ENCODE results near the gene TRPT1. TPM values are rescaled to one million over a fixed set of nuclear protein-coding genes. Genes with fewer than 3 reads are reported as not detected.

Gene TRPT1
- total and polyA plus RNA-seq, 2 donors from 2014 or later = 39.2 to 103 TPM

GRCh38 chr11:64267207-64267945 lies 41.4 kb upstream of the TRPT1 start:
- Histone ChIP-seq H3K9ac (ENCODE audit: low read length in 3 of 3) (no peak overlapping the region), H3K36me3 (ENCODE audit: control insufficient read depth in 2 of 3, insufficient read depth in 3 of 3, low read length in 3 of 3) (peaks cover 0 to 4% (median 0%) of the 10 kb centered on the region in 3 donors), H3K9me3 (ENCODE audit: control insufficient read depth in 2 of 3, insufficient read depth in 1 of 3, low read length in 3 of 3) (no peaks in the 10 kb centered on the region), H3K4me1 (ENCODE audit: control insufficient read depth in 2 of 3, insufficient read depth in 2 of 3, low read depth in 1 of 3, low read length in 3 of 3) (peaks cover 0 to 18% (median 9%) of the 10 kb centered on the region in 3 donors), H3K4me3 (ENCODE audit: low read length in 3 of 3) (no peak overlapping the region), H3K27me3 (ENCODE audit: control insufficient read depth, insufficient read depth, low read length) (no peaks in the 10 kb centered on the region), H3K27ac (ENCODE audit: low read depth in 2 of 2, low read length in 2 of 2) (peak overlapping the region; percentile 82 to 91)
- TF ChIP-seq, protein P1, sequence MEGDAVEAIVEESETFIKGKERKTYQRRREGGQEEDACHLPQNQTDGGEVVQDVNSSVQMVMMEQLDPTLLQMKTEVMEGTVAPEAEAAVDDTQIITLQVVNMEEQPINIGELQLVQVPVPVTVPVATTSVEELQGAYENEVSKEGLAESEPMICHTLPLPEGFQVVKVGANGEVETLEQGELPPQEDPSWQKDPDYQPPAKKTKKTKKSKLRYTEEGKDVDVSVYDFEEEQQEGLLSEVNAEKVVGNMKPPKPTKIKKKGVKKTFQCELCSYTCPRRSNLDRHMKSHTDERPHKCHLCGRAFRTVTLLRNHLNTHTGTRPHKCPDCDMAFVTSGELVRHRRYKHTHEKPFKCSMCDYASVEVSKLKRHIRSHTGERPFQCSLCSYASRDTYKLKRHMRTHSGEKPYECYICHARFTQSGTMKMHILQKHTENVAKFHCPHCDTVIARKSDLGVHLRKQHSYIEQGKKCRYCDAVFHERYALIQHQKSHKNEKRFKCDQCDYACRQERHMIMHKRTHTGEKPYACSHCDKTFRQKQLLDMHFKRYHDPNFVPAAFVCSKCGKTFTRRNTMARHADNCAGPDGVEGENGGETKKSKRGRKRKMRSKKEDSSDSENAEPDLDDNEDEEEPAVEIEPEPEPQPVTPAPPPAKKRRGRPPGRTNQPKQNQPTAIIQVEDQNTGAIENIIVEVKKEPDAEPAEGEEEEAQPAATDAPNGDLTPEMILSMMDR (IDR thresholded peaks at IDR 0.05; ENCODE audit: borderline replicate concordance, extremely low read depth, insufficient read depth) = no peak
- DNase-seq (peak in 1 of 5 donors; percentile 62), FAIRE-seq (no peak)
- intact Hi-C loops (cut with DNase I) = no loop called here

- intact Hi-C loops (cut with DNase I) = no loop called here
Observed at GRCh38 chr11:64266339-64266738, 40.4 kb upstream of the TRPT1 start.

GRCh38 chr11:64265176-64266160 lies 39.5 kb upstream of the TRPT1 start:
- no peak overlapping the region for H3K9ac ChIP-seq (ENCODE audit: low read length in 3 of 3)
- H3K27ac ChIP-seq (ENCODE audit: low read depth in 2 of 2, low read length in 2 of 2) = no peak overlapping the region
- H3K4me1 ChIP-seq (ENCODE audit: control insufficient read depth in 2 of 3, insufficient read depth in 2 of 3, low read depth in 1 of 3, low read length in 3 of 3) = peaks cover 0 to 14% (median 9%) of the 10 kb centered on the region in 3 donors
- FAIRE-seq (no peak), DNase-seq (peak in 1 of 5 donors; percentile 66)
- H3K4me3 ChIP-seq (ENCODE audit: low read length in 3 of 3) = no peak overlapping the region
- H3K36me3 ChIP-seq (ENCODE audit: control insufficient read depth in 2 of 3, insufficient read depth in 3 of 3, low read length in 3 of 3) = peaks cover 0 to 4% (median 0%) of the 10 kb centered on the region in 3 donors
- intact Hi-C loops (cut with DNase I) = no loop called here
- no peaks in the 10 kb centered on the region for H3K9me3 ChIP-seq (ENCODE audit: control insufficient read depth in 2 of 3, insufficient read depth in 1 of 3, low read length in 3 of 3)
- H3K27me3 ChIP-seq (ENCODE audit: control insufficient read depth, insufficient read depth, low read length) = no peaks in the 10 kb centered on the region
- TF ChIP-seq, protein P1 (IDR thresholded peaks at IDR 0.05; ENCODE audit: borderline replicate concordance, extremely low read depth, insufficient read depth) = no peak

More at GRCh38 chr11:64266339-64266738, 40.4 kb upstream of the TRPT1 start:
- FAIRE-seq (no peak), DNase-seq (no peak)
- Histone ChIP-seq H3K27ac (ENCODE audit: low read depth in 2 of 2, low read length in 2 of 2) (no peak overlapping the region), H3K4me3 (ENCODE audit: low read length in 3 of 3) (no peak overlapping the region), H3K4me1 (ENCODE audit: control insufficient read depth in 2 of 3, insufficient read depth in 2 of 3, low read depth in 1 of 3, low read length in 3 of 3) (peaks cover 0 to 14% (median 9%) of the 10 kb centered on the region in 3 donors), H3K27me3 (ENCODE audit: control insufficient read depth, insufficient read depth, low read length) (no peaks in the 10 kb centered on the region), H3K36me3 (ENCODE audit: control insufficient read depth in 2 of 3, insufficient read depth in 3 of 3, low read length in 3 of 3) (peaks cover 0 to 4% (median 0%) of the 10 kb centered on the region in 3 donors), H3K9me3 (ENCODE audit: control insufficient read depth in 2 of 3, insufficient read depth in 1 of 3, low read length in 3 of 3) (no peaks in the 10 kb centered on the region), H3K9ac (ENCODE audit: low read length in 3 of 3) (no peak overlapping the region)
- TF ChIP-seq, protein P1 (IDR thresholded peaks at IDR 0.05; ENCODE audit: borderline replicate concordance, extremely low read depth, insufficient read depth) = no peak
